ENCODE data around the gene SYNDIG1. TPM values are rescaled to one million over a fixed set of nuclear protein-coding genes. Genes with fewer than 3 reads are reported as not detected.

Gene SYNDIG1
- total RNA-seq, 1 donor from 2014 or later, result 5.7 TPM

DNA sequence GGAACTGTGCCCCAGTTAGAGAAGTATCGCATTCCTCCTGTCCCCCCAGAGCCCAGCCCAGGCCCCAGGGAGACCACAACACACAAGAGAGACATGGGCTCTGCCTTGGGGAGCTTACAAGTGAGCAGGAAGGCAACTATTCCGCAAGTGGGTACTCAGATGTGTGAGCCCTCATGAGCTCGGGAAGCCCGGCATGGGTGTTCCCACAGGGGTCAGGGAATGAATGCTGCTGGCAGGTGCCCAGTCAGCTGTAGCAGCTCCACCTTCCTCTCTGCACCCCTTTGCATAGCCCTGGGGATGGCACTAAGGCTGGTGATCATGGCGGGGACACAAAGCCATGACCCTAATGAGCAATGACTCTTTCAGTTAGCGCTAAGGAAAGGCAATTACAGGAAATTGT, 194.1 kb downstream of the SYNDIG1 start:
- H2AFZ ChIP-seq (ENCODE audit: low read depth, low read length), result no peak overlapping the region
- FAIRE-seq (no peak), DNase-seq (ENCODE audit: low read depth) (no peak)
- no peak overlapping the region for H3K9ac ChIP-seq (ENCODE audit: low read length)
- Mint-ChIP-seq H3K36me3 (ENCODE audit: low read depth, unreplicated experiment) (no peaks in the 10 kb centered on the region), H3K27ac (ENCODE audit: unreplicated experiment) (no peak overlapping the region), H3K4me1 (ENCODE audit: low read depth, unreplicated experiment) (no peaks in the 10 kb centered on the region), H3K9me3 (ENCODE audit: unreplicated experiment) (peaks cover 3% of the 10 kb centered on the region), H3K27me3 (ENCODE audit: low read depth, unreplicated experiment) (peaks cover 37% of the 10 kb centered on the region), H3K4me3 (ENCODE audit: unreplicated experiment) (no peak overlapping the region)
- H3K27ac ChIP-seq (ENCODE audit: low read depth, low read length), result no peak overlapping the region
- H3K27me3 ChIP-seq (ENCODE audit: insufficient read depth, low read length), result no peaks in the 10 kb centered on the region
- no peak overlapping the region for H3K4me2 ChIP-seq (ENCODE audit: low read length)
- no peak overlapping the region for H3K4me3 ChIP-seq (ENCODE audit: insufficient read depth, low read depth, low read length)
- H3K36me3 ChIP-seq (ENCODE audit: insufficient read depth, low read length), result no peaks in the 10 kb centered on the region
- H3K79me2 ChIP-seq (ENCODE audit: insufficient read depth, low read length), result no peaks in the 10 kb centered on the region
- H3K4me1 ChIP-seq (ENCODE audit: insufficient read depth, low read length), result peaks cover 6% of the 10 kb centered on the region
- no peaks in the 10 kb centered on the region for H4K20me1 ChIP-seq (ENCODE audit: insufficient read depth, low read length)
- no peaks in the 10 kb centered on the region for H3K9me3 ChIP-seq (ENCODE audit: insufficient read depth, low read depth, low read length)
- TF ChIP-seq, protein P1, sequence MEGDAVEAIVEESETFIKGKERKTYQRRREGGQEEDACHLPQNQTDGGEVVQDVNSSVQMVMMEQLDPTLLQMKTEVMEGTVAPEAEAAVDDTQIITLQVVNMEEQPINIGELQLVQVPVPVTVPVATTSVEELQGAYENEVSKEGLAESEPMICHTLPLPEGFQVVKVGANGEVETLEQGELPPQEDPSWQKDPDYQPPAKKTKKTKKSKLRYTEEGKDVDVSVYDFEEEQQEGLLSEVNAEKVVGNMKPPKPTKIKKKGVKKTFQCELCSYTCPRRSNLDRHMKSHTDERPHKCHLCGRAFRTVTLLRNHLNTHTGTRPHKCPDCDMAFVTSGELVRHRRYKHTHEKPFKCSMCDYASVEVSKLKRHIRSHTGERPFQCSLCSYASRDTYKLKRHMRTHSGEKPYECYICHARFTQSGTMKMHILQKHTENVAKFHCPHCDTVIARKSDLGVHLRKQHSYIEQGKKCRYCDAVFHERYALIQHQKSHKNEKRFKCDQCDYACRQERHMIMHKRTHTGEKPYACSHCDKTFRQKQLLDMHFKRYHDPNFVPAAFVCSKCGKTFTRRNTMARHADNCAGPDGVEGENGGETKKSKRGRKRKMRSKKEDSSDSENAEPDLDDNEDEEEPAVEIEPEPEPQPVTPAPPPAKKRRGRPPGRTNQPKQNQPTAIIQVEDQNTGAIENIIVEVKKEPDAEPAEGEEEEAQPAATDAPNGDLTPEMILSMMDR (IDR thresholded peaks at IDR 0.05; ENCODE audit: insufficient read depth, low read depth, low read length), result no peak
- no peak for TF ChIP-seq EZH2 (IDR thresholded peaks at IDR 0.05; ENCODE audit: insufficient read depth, low read length)

- Mint-ChIP-seq H3K27me3 (ENCODE audit: low read depth, unreplicated experiment) (peaks cover 39% of the 10 kb centered on the region), H3K36me3 (ENCODE audit: low read depth, unreplicated experiment) (peaks cover 2% of the 10 kb centered on the region), H3K4me3 (ENCODE audit: unreplicated experiment) (no peak overlapping the region), H3K27ac (ENCODE audit: unreplicated experiment) (no peak overlapping the region), H3K4me1 (ENCODE audit: low read depth, unreplicated experiment) (peaks cover 3% of the 10 kb centered on the region), H3K9me3 (ENCODE audit: unreplicated experiment) (peaks cover 3% of the 10 kb centered on the region)
- Histone ChIP-seq H3K9ac (ENCODE audit: low read length) (no peak overlapping the region), H3K36me3 (ENCODE audit: insufficient read depth, low read length) (no peaks in the 10 kb centered on the region), H3K9me3 (ENCODE audit: insufficient read depth, low read depth, low read length) (no peaks in the 10 kb centered on the region), H3K4me1 (ENCODE audit: insufficient read depth, low read length) (peaks cover 4% of the 10 kb centered on the region), H3K4me3 (ENCODE audit: insufficient read depth, low read depth, low read length) (no peak overlapping the region), H3K27ac (ENCODE audit: low read depth, low read length) (no peak overlapping the region), H2AFZ (ENCODE audit: low read depth, low read length) (no peak overlapping the region), H3K79me2 (ENCODE audit: insufficient read depth, low read length) (no peaks in the 10 kb centered on the region), H3K4me2 (ENCODE audit: low read length) (no peak overlapping the region), H3K27me3 (ENCODE audit: insufficient read depth, low read length) (no peaks in the 10 kb centered on the region), H4K20me1 (ENCODE audit: insufficient read depth, low read length) (no peaks in the 10 kb centered on the region)
- FAIRE-seq, result no peak
- no peak for DNase-seq (ENCODE audit: low read depth)
- TF ChIP-seq EZH2 (IDR thresholded peaks at IDR 0.05; ENCODE audit: insufficient read depth, low read length), result no peak
- TF ChIP-seq, protein P1 (IDR thresholded peaks at IDR 0.05; ENCODE audit: insufficient read depth, low read depth, low read length), result no peak
Observed at GRCh38 chr20:24664266-24664986, 195.0 kb downstream of the SYNDIG1 start.

GRCh38 chr20:24665196-24665595, 195.8 kb downstream of the SYNDIG1 start:
- Histone ChIP-seq H4K20me1 (ENCODE audit: insufficient read depth, low read length) (no peaks in the 10 kb centered on the region), H2AFZ (ENCODE audit: low read depth, low read length) (no peak overlapping the region), H3K4me2 (ENCODE audit: low read length) (no peak overlapping the region), H3K79me2 (ENCODE audit: insufficient read depth, low read length) (no peaks in the 10 kb centered on the region), H3K9me3 (ENCODE audit: insufficient read depth, low read depth, low read length) (no peaks in the 10 kb centered on the region), H3K4me1 (ENCODE audit: insufficient read depth, low read length) (peaks cover 3% of the 10 kb centered on the region), H3K27ac (ENCODE audit: low read depth, low read length) (no peak overlapping the region), H3K27me3 (ENCODE audit: insufficient read depth, low read length) (no peaks in the 10 kb centered on the region), H3K9ac (ENCODE audit: low read length) (no peak overlapping the region), H3K36me3 (ENCODE audit: insufficient read depth, low read length) (no peaks in the 10 kb centered on the region), H3K4me3 (ENCODE audit: insufficient read depth, low read depth, low read length) (no peak overlapping the region)
- DNase-seq (ENCODE audit: low read depth) (no peak), FAIRE-seq (no peak)
- Mint-ChIP-seq H3K9me3 (ENCODE audit: unreplicated experiment) (peaks cover 3% of the 10 kb centered on the region), H3K27me3 (ENCODE audit: low read depth, unreplicated experiment) (peaks cover 35% of the 10 kb centered on the region), H3K4me1 (ENCODE audit: low read depth, unreplicated experiment) (peaks cover 5% of the 10 kb centered on the region), H3K27ac (ENCODE audit: unreplicated experiment) (no peak overlapping the region), H3K4me3 (ENCODE audit: unreplicated experiment) (no peak overlapping the region), H3K36me3 (ENCODE audit: low read depth, unreplicated experiment) (peaks cover 2% of the 10 kb centered on the region)
- TF ChIP-seq EZH2 (IDR thresholded peaks at IDR 0.05; ENCODE audit: insufficient read depth, low read length), result no peak
- TF ChIP-seq, protein P1 (IDR thresholded peaks at IDR 0.05; ENCODE audit: insufficient read depth, low read depth, low read length), result no peak

All from astrocyte (in vitro differentiated cells and primary cell).